ENCODE measurements around the gene MINAR1.

MINAR1 gene

DNA sequence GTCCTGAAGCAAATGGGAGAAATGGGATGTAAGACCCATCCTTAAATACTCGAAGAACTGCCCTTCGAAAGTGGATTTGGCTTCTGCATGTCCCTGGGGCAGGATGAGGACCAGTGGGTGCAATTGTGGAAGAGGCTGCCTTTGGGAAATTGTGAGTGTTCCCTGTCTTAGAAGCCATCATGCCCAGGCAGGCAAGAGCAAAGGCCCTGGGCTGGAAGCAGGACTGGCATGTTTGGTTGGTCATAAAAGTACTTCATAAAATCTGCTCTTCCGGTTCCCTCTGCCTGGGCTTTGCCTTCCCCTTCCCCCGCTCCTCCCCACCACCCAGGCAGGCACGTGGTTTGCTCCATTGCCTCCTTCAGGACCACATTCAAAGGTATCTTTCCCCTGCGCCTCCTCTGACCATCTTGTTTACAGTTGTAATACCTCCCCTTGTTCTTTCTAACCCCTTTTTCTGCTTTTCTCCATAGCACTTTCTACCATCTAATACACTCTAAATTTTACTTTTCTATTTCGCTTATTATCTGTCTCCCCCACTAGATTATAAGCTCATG, 8.3 kb downstream of the MINAR1 start:
- no peak for DNase-seq
- Histone ChIP-seq H3K27ac (ENCODE audit: insufficient read depth in 1 of 2, low read depth in 1 of 2, low read length in 2 of 2, poor library complexity in 1 of 2, severe bottlenecking in 2 of 2) (no peak overlapping the region), H3K4me3 (ENCODE audit: control insufficient read depth in 1 of 7, extremely low read depth in 1 of 7, insufficient read depth in 4 of 7, low read depth in 2 of 7, low read length in 6 of 7) (no peak overlapping the region), H3K9me3 (ENCODE audit: control extremely low read depth in 1 of 5, control insufficient read depth in 4 of 5, insufficient read depth in 2 of 5, low read depth in 1 of 5, low read length in 4 of 5) (peaks cover 0 to 3% (median 0%) of the 10 kb centered on the region in 5 experiments), H3K27me3 (replicated peaks in 2 of 5; ENCODE audit: control insufficient read depth in 4 of 5, insufficient read depth in 5 of 5, low read length in 4 of 5) (peaks cover 0 to 17% (median 4%) of the 10 kb centered on the region in 5 experiments), H3K4me1 (ENCODE audit: control extremely low read depth in 1 of 4, control insufficient read depth in 4 of 4, insufficient read depth in 4 of 4, low read length in 3 of 4) (no peaks in the 10 kb centered on the region), H3K36me3 (ENCODE audit: control insufficient read depth in 4 of 4, insufficient read depth in 4 of 4, low read length in 3 of 4) (no peaks in the 10 kb centered on the region)
- 85% methylated on average over 5 of the region's 7 CpGs for WGBS (ENCODE audit: insufficient coverage)
- POLR2A ChIA-PET = no interaction called here
- CTCF ChIA-PET = no interaction called here

DNA sequence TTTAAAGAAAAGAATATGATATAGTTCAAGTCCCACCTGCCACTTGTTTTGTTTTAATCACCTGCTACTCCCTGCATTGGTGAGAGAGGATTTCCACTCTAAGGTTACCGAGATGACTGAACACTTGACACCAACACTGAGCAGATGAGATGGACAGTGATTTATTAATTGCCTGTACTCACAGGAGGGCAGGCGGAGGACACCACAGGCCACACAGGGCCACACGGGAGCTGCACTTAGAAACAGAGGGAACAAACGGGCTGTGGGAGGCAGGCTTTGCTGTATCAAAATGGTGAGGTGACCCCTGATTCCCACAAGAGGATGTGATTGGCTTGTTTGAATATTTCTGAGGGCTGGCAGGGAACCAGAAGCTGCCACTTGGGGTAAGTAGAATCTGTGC, 10.8 kb downstream of the MINAR1 start:
- DNase-seq = no peak
- Histone ChIP-seq H3K4me1 (ENCODE audit: control extremely low read depth in 1 of 4, control insufficient read depth in 4 of 4, insufficient read depth in 4 of 4, low read length in 3 of 4) (no peaks in the 10 kb centered on the region), H3K27me3 (replicated peaks in 2 of 5; ENCODE audit: control insufficient read depth in 4 of 5, insufficient read depth in 5 of 5, low read length in 4 of 5) (peaks cover 0 to 1% (median 0%) of the 10 kb centered on the region in 5 experiments), H3K27ac (ENCODE audit: insufficient read depth in 1 of 2, low read depth in 1 of 2, low read length in 2 of 2, poor library complexity in 1 of 2, severe bottlenecking in 2 of 2) (no peak overlapping the region), H3K4me3 (ENCODE audit: control insufficient read depth in 1 of 7, extremely low read depth in 1 of 7, insufficient read depth in 4 of 7, low read depth in 2 of 7, low read length in 6 of 7) (no peak overlapping the region), H3K36me3 (ENCODE audit: control insufficient read depth in 4 of 4, insufficient read depth in 4 of 4, low read length in 3 of 4) (no peaks in the 10 kb centered on the region), H3K9me3 (ENCODE audit: control extremely low read depth in 1 of 5, control insufficient read depth in 4 of 5, insufficient read depth in 2 of 5, low read depth in 1 of 5, low read length in 4 of 5) (peaks cover 0 to 3% (median 0%) of the 10 kb centered on the region in 5 experiments)
- ChIA-PET POLR2A (no interaction called here), CTCF (no interaction called here)
- 93% methylated on average over 4 of the region's 4 CpGs for WGBS (ENCODE audit: insufficient coverage)

DNA sequence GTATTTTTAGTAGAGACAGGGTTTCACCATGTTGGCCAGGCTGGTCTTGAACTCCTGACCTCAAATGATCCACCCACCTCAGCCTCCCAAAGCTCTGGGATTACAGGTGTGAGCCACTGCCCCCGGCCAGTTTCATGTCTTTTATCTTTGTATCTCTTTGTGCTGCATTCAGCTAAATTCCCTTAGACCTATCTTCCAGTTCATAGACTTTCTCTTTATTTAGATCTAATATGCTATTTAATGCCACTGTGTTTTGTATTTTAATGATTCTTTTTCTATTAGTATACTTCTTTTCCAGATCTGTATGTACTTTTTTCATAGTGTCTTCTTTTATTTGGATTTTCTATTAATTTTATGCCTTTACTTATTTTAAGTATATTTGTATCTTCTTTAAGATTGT, 14.9 kb downstream of the MINAR1 start:
- Histone ChIP-seq H3K4me3 (ENCODE audit: control insufficient read depth in 1 of 7, extremely low read depth in 1 of 7, insufficient read depth in 4 of 7, low read depth in 2 of 7, low read length in 6 of 7) (no peak overlapping the region), H3K4me1 (ENCODE audit: control extremely low read depth in 1 of 4, control insufficient read depth in 4 of 4, insufficient read depth in 4 of 4, low read length in 3 of 4) (no peaks in the 10 kb centered on the region), H3K27ac (ENCODE audit: insufficient read depth in 1 of 2, low read depth in 1 of 2, low read length in 2 of 2, poor library complexity in 1 of 2, severe bottlenecking in 2 of 2) (no peak overlapping the region), H3K36me3 (ENCODE audit: control insufficient read depth in 4 of 4, insufficient read depth in 4 of 4, low read length in 3 of 4) (no peaks in the 10 kb centered on the region), H3K27me3 (replicated peaks in 2 of 5; ENCODE audit: control insufficient read depth in 4 of 5, insufficient read depth in 5 of 5, low read length in 4 of 5) (peaks cover 0 to 17% (median 3%) of the 10 kb centered on the region in 5 experiments), H3K9me3 (ENCODE audit: control extremely low read depth in 1 of 5, control insufficient read depth in 4 of 5, insufficient read depth in 2 of 5, low read depth in 1 of 5, low read length in 4 of 5) (peaks cover 0 to 3% (median 0%) of the 10 kb centered on the region in 5 experiments)
- WGBS (ENCODE audit: insufficient coverage) = no CpG with 5 or more reads among the region's 1 CpG
- CTCF ChIA-PET = no interaction called here
- POLR2A ChIA-PET = no interaction called here
- no peak for DNase-seq

DNA sequence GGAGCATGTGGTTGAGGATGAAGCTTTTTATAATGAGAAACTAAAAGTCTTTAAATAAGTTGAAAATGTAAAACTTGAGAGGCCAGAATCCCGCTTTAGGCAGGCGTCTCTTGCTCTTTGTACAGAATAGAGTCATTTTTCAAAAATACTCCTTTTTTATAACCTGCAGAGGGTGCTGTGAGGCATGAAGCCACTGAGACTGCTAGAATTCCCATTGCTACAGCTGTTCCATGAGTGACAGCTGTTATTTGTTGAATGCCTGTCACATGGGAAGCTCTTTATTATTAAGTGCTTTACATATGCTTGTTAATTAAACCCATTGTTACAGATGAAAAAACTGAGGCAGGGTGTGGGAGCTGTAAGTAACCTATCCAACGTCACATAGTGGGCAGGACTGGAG, 18.5 kb downstream of the MINAR1 start:
- Histone ChIP-seq H3K9me3 (ENCODE audit: control extremely low read depth in 1 of 5, control insufficient read depth in 4 of 5, insufficient read depth in 2 of 5, low read depth in 1 of 5, low read length in 4 of 5) (peaks cover 0 to 2% (median 0%) of the 10 kb centered on the region in 5 experiments), H3K4me1 (ENCODE audit: control extremely low read depth in 1 of 4, control insufficient read depth in 4 of 4, insufficient read depth in 4 of 4, low read length in 3 of 4) (no peaks in the 10 kb centered on the region), H3K27me3 (replicated peaks in 2 of 5; ENCODE audit: control insufficient read depth in 4 of 5, insufficient read depth in 5 of 5, low read length in 4 of 5) (peaks cover 0 to 18% (median 5%) of the 10 kb centered on the region in 5 experiments), H3K27ac (ENCODE audit: insufficient read depth in 1 of 2, low read depth in 1 of 2, low read length in 2 of 2, poor library complexity in 1 of 2, severe bottlenecking in 2 of 2) (no peak overlapping the region), H3K36me3 (ENCODE audit: control insufficient read depth in 4 of 4, insufficient read depth in 4 of 4, low read length in 3 of 4) (no peaks in the 10 kb centered on the region), H3K4me3 (ENCODE audit: control insufficient read depth in 1 of 7, extremely low read depth in 1 of 7, insufficient read depth in 4 of 7, low read depth in 2 of 7, low read length in 6 of 7) (no peak overlapping the region)
- WGBS (ENCODE audit: insufficient coverage) = 100% methylated on average over 1 of the region's 3 CpGs
- CTCF ChIA-PET = no interaction called here
- no peak for DNase-seq
- POLR2A ChIA-PET = interaction anchor here (0.6 kb wide), 1 partner anchor 30 kb away, joined by 5 read pairs; no protein-coding TSS in a partner anchor

DNA sequence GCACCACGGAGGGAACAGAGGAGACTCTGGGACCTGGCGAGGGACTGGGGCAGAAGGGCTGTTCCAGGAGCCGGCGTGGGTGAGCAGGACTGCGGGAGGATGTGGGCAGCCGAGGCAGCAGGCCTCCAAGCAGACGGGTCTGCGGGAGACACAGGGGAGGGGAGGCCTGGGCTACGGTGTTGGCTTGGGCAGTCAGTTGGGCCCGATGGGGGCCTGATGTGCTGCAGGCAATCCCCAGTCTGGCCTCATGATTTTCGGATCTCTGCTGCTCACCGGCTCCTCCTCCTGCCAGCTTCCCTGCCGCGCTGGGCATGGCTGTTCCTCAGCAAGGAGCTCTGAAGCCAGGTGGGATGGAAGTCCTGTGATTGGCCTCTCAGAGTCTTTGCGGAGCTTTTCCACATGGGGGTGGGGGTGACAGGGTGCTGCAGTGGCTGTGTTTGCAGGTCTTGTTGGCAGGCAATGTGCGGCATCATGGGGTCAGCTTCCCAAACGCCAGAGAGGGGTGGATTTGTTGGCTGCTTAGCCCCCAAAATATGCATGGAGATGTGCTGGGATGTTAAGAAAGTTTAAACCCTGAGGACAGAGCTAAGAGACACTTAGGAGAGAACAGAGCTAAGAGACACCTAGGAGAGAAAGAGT, 19.3 kb downstream of the MINAR1 start:
- no peak overlapping the region for H3K27ac ChIP-seq (ENCODE audit: insufficient read depth in 1 of 2, low read depth in 1 of 2, low read length in 2 of 2, poor library complexity in 1 of 2, severe bottlenecking in 2 of 2)
- peaks cover 0 to 2% (median 0%) of the 10 kb centered on the region in 5 experiments for H3K9me3 ChIP-seq (ENCODE audit: control extremely low read depth in 1 of 5, control insufficient read depth in 4 of 5, insufficient read depth in 2 of 5, low read depth in 1 of 5, low read length in 4 of 5)
- 50% methylated on average over 14 of the region's 17 CpGs for WGBS (ENCODE audit: insufficient coverage)
- no peaks in the 10 kb centered on the region for H3K36me3 ChIP-seq (ENCODE audit: control insufficient read depth in 4 of 4, insufficient read depth in 4 of 4, low read length in 3 of 4)
- no peak for DNase-seq
- H3K4me1 ChIP-seq (ENCODE audit: control extremely low read depth in 1 of 4, control insufficient read depth in 4 of 4, insufficient read depth in 4 of 4, low read length in 3 of 4) = no peaks in the 10 kb centered on the region
- H3K4me3 ChIP-seq (ENCODE audit: control insufficient read depth in 1 of 7, extremely low read depth in 1 of 7, insufficient read depth in 4 of 7, low read depth in 2 of 7, low read length in 6 of 7) = no peak overlapping the region
- ChIA-PET CTCF (interaction anchor here (1.1 kb wide), 1 partner anchor 402 kb away, joined by 4 read pairs; no protein-coding TSS in a partner anchor), POLR2A (no interaction called here)
- peaks cover 0 to 18% (median 5%) of the 10 kb centered on the region in 5 experiments for H3K27me3 ChIP-seq (replicated peaks in 2 of 5; ENCODE audit: control insufficient read depth in 4 of 5, insufficient read depth in 5 of 5, low read length in 4 of 5)

DNA sequence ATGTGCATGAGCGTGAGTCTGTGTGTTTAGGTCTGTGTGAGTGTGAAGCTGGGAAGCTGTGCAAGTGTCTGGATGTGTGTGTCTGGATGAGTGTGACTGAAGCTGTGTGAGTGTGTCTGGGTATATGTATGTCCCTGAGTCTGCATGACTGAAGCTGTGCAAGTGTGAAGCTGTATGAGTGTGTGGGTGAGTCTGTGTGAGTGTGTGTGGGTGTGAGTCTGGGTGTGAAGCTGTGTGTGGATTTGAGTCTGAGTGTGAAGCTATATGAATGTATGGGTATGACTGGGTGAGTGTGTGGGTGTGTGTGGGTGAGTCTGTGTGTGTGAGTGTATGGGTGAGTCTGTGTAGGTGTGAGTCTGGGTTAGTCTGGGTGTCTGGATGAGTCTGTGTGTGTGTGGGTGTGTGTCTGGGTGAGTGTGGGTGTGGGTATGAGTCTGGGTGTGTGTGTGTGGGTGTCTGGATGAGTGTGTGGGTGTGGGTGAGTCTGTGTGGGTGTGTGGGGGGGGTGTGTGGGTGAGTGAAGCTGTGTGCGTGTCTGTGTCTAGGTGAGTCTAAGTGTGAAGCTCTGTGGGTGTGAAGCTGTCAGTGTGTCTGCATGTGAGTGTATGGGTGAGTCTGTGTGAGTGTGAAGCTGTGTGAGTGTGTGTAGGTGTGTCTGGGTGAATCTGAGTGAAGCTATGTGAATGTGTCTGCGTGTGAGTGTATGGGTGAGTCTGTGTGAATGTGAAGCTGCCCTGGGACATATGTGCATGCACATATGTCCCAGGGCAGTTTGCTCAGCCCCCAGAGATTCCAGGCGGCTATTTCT, 20.3 kb downstream of the MINAR1 start:
- peaks cover 0 to 18% (median 5%) of the 10 kb centered on the region in 5 experiments for H3K27me3 ChIP-seq (replicated peaks in 2 of 5; ENCODE audit: control insufficient read depth in 4 of 5, insufficient read depth in 5 of 5, low read length in 4 of 5)
- 91% methylated on average over 3 of the region's 4 CpGs for WGBS (ENCODE audit: insufficient coverage)
- no peaks in the 10 kb centered on the region for H3K4me1 ChIP-seq (ENCODE audit: control extremely low read depth in 1 of 4, control insufficient read depth in 4 of 4, insufficient read depth in 4 of 4, low read length in 3 of 4)
- POLR2A ChIA-PET = no interaction called here
- H3K27ac ChIP-seq (ENCODE audit: insufficient read depth in 1 of 2, low read depth in 1 of 2, low read length in 2 of 2, poor library complexity in 1 of 2, severe bottlenecking in 2 of 2) = no peak overlapping the region
- no peak for DNase-seq
- no peaks in the 10 kb centered on the region for H3K36me3 ChIP-seq (ENCODE audit: control insufficient read depth in 4 of 4, insufficient read depth in 4 of 4, low read length in 3 of 4)
- H3K4me3 ChIP-seq (ENCODE audit: control insufficient read depth in 1 of 7, extremely low read depth in 1 of 7, insufficient read depth in 4 of 7, low read depth in 2 of 7, low read length in 6 of 7) = no peak overlapping the region
- H3K9me3 ChIP-seq (ENCODE audit: control extremely low read depth in 1 of 5, control insufficient read depth in 4 of 5, insufficient read depth in 2 of 5, low read depth in 1 of 5, low read length in 4 of 5) = peaks cover 0 to 2% (median 0%) of the 10 kb centered on the region in 5 experiments
- CTCF ChIA-PET = interaction anchor here (1.1 kb wide), 1 partner anchor 401 kb away, joined by 4 read pairs; no protein-coding TSS in a partner anchor

DNA sequence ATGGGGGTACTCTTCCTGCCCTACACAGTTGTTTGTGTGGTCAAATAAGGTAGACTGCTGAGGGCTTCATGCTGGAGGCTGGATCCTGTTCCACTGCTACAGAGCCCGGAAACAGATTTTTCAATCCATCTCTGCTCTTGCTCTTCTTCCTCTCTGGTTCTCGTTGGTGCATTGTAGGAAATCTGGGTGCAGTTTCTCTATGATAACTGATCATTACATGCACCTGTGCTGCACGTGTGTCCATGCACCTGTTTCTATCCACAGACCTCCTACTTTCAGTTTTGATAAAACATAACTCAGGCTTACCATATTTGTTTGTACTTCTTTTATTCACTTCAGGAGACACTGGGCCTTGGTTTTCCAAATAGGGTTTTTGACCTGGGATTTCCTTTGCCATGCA, 21.3 kb downstream of the MINAR1 start:
- Histone ChIP-seq H3K27me3 (replicated peaks in 2 of 5; ENCODE audit: control insufficient read depth in 4 of 5, insufficient read depth in 5 of 5, low read length in 4 of 5) (peaks cover 0 to 18% (median 5%) of the 10 kb centered on the region in 5 experiments), H3K4me3 (ENCODE audit: control insufficient read depth in 1 of 7, extremely low read depth in 1 of 7, insufficient read depth in 4 of 7, low read depth in 2 of 7, low read length in 6 of 7) (no peak overlapping the region), H3K9me3 (ENCODE audit: control extremely low read depth in 1 of 5, control insufficient read depth in 4 of 5, insufficient read depth in 2 of 5, low read depth in 1 of 5, low read length in 4 of 5) (no peaks in the 10 kb centered on the region), H3K4me1 (ENCODE audit: control extremely low read depth in 1 of 4, control insufficient read depth in 4 of 4, insufficient read depth in 4 of 4, low read length in 3 of 4) (no peaks in the 10 kb centered on the region), H3K36me3 (ENCODE audit: control insufficient read depth in 4 of 4, insufficient read depth in 4 of 4, low read length in 3 of 4) (no peaks in the 10 kb centered on the region), H3K27ac (ENCODE audit: insufficient read depth in 1 of 2, low read depth in 1 of 2, low read length in 2 of 2, poor library complexity in 1 of 2, severe bottlenecking in 2 of 2) (no peak overlapping the region)
- POLR2A ChIA-PET = no interaction called here
- DNase-seq = no peak
- CTCF ChIA-PET = no interaction called here
- WGBS (ENCODE audit: insufficient coverage) = 94% methylated on average over 2 of the region's 3 CpGs
